Measurements from ENCODE around the gene LAPTM5.

The LAPTM5 gene

GRCh38 chr1:30704765-30705509, 52.6 kb downstream of the LAPTM5 start:
- FAIRE-seq (no peak), DNase-seq (ENCODE audit: extremely low spot score, insufficient read length, low read depth) (no peak)

GRCh38 chr1:30704271-30704670, 53.3 kb downstream of the LAPTM5 start:
- no peak for FAIRE-seq
- DNase-seq (ENCODE audit: extremely low spot score, insufficient read length, low read depth), result no peak

- FAIRE-seq, result no peak
- no peak for DNase-seq (ENCODE audit: extremely low spot score, insufficient read length, low read depth)
Measured at GRCh38 chr1:30702823-30703222, 54.8 kb downstream of the LAPTM5 start.

GRCh38 chr1:30701258-30701633, 56.3 kb downstream of the LAPTM5 start:
- FAIRE-seq (no peak), DNase-seq (ENCODE audit: extremely low spot score, insufficient read length, low read depth) (no peak)

GRCh38 chr1:30700528-30701257, 56.9 kb downstream of the LAPTM5 start:
- no peak for FAIRE-seq
- no peak for DNase-seq (ENCODE audit: extremely low spot score, insufficient read length, low read depth)

- no peak for DNase-seq (ENCODE audit: extremely low spot score, insufficient read length, low read depth)
- no peak for FAIRE-seq
Measured at GRCh38 chr1:30699762-30700161, 57.8 kb downstream of the LAPTM5 start.

- DNase-seq (ENCODE audit: extremely low spot score, insufficient read length, low read depth), result no peak
- no peak for FAIRE-seq
Measured at GRCh38 chr1:30698401-30698981, 59.1 kb downstream of the LAPTM5 start.

- DNase-seq (ENCODE audit: extremely low spot score, insufficient read length, low read depth), result no peak
- FAIRE-seq, result peak; percentile 46
Measured at GRCh38 chr1:30697571-30698376, 59.8 kb downstream of the LAPTM5 start.

GRCh38 chr1:30696831-30697230, 60.7 kb downstream of the LAPTM5 start:
- no peak for FAIRE-seq
- DNase-seq (ENCODE audit: extremely low spot score, insufficient read length, low read depth), result no peak

- FAIRE-seq (no peak), DNase-seq (ENCODE audit: extremely low spot score, insufficient read length, low read depth) (no peak)
Measured at GRCh38 chr1:30695439-30695841, 62.1 kb downstream of the LAPTM5 start.

GRCh38 chr1:30694280-30695175, 63.0 kb downstream of the LAPTM5 start:
- no peak for FAIRE-seq
- DNase-seq (ENCODE audit: extremely low spot score, insufficient read length, low read depth), result no peak

- FAIRE-seq (no peak), DNase-seq (ENCODE audit: extremely low spot score, insufficient read length, low read depth) (no peak)
Measured at GRCh38 chr1:30693822-30694221, 63.8 kb downstream of the LAPTM5 start.

- no peak for FAIRE-seq
Measured at GRCh38 chr1:30693366-30693765, 64.2 kb downstream of the LAPTM5 start.

GRCh38 chr1:30692948-30693301, 64.6 kb downstream of the LAPTM5 start:
- no peak for FAIRE-seq
- no peak for DNase-seq (ENCODE audit: extremely low spot score, insufficient read length, low read depth)

More at GRCh38 chr1:30693366-30693765, 64.2 kb downstream of the LAPTM5 start:
- no peak for DNase-seq (ENCODE audit: extremely low spot score, insufficient read length, low read depth)

GRCh38 chr1:30692201-30692947, 65.2 kb downstream of the LAPTM5 start:
- DNase-seq (ENCODE audit: extremely low spot score, insufficient read length, low read depth), result no peak
- FAIRE-seq, result no peak

GRCh38 chr1:30691480-30691879, 66.1 kb downstream of the LAPTM5 start:
- DNase-seq (ENCODE audit: extremely low spot score, insufficient read length, low read depth) (no peak), FAIRE-seq (no peak)

GRCh38 chr1:30689901-30690645, 67.5 kb downstream of the LAPTM5 start:
- DNase-seq (ENCODE audit: extremely low spot score, insufficient read length, low read depth), result no peak
- no peak for FAIRE-seq
